GM06990 (cell line): ENCODE data around the gene FOS.
"Not testable (repeated sequence)": the region's sequence is repeated elsewhere in the genome, so short reads cannot be mapped to it uniquely, and the experiment has no call there.

Source experiments
- DNase-seq: peaks from one replicate; pipeline ENCODE4 v3.0.0-alpha.2; 2011; ENCODE audit not compliant: insufficient read length; ENCODE audit errors: extremely low read depth
- H3K27me3 ChIP-seq: replicated peaks from 2 replicates; pipeline ENCODE4 v1.6.0; 2011; ENCODE audit warnings: low read length; ENCODE audit not compliant: control insufficient read depth, insufficient read depth
- H3K36me3 ChIP-seq: 2 replicates; pipeline ENCODE4 v1.5.1; 2011; ENCODE audit warnings: low read length; ENCODE audit not compliant: control insufficient read depth, insufficient read depth
- H3K4me3 ChIP-seq: replicated peaks from 2 replicates; pipeline ENCODE4 v1.5.1; 2011; ENCODE audit warnings: low read depth, mild to moderate bottlenecking, control low read depth, low read length
- CTCF ChIP-seq: IDR thresholded peaks from 2 replicates; pipeline ENCODE4 v1.5.1; 2011; ENCODE audit warnings: low read length, control low read depth, mild to moderate bottlenecking, inconsistent platforms; ENCODE audit not compliant: insufficient read depth, poor library complexity, severe bottlenecking

FOS gene

DNA sequence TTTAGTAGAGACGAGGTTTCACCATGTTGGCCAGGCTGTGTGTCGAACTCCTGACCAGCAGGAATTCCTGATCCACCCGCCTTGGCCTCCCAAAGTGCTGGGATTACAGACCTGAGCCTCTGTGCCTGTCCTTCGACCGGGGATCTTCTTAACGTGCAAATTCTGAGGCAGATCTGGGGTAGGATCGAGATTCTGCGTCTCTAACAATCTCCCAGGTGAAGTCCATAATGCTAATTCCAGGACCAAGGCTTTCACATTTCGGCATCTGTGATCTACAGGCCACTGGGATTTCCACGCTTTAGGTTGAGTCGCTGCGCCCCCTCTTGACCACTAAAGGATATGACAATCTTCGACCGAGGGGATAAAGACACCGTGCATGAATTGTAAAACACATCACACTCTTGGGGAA is 24.8 kb downstream of the FOS start:
- no peaks in the 10 kb centered on the region for H3K36me3 ChIP-seq
- TF ChIP-seq CTCF, result peak; percentile 83
- H3K4me3 ChIP-seq, result no peak overlapping the region
- no peak for DNase-seq
- no peaks in the 10 kb centered on the region for H3K27me3 ChIP-seq

GRCh38 chr14:75306410-75306809 is 27.8 kb downstream of the FOS start:
- H3K36me3 ChIP-seq, DNase-seq, H3K4me3 ChIP-seq, H3K27me3 ChIP-seq: not testable (repeated sequence)

DNA sequence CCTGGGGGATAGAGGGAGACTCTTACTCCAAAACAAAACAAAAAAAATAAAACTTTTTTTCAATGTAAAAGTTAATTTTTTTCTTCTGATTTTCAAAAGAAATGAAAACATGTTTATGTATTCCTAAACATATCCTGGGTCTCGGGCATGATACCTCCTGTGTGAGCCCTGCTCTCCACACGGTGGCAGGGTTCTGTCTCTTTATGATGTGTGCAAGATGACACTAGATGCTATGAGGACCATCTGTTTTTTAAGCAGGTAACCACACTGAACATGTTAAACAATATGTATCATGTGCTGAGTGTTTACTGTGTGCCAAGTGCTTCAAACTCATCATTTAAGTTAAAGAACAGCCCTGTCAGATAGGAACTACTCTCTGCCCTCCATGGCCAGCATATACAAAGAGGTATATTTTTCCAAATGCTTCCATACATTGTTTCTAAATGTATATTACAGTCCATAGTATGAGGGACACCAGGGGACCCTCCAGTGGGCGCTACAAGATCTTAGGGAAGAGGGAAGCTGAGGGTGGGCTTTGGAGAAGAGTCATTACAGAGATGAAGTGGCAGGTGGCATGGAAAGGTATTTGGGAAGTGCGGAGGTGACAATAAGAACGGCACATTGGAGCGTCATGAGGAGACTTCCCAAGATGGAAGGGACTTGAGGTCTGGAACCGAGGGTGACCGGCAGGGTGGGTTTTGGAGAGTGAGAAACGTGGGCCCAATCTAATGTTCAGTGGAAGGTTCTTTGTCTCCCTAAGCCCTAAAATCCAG is 28.5 kb downstream of the FOS start:
- H3K27me3 ChIP-seq, result no peaks in the 10 kb centered on the region
- H3K4me3 ChIP-seq, result no peak overlapping the region
- DNase-seq, result no peak
- no peaks in the 10 kb centered on the region for H3K36me3 ChIP-seq
- peak; percentile 77 for TF ChIP-seq CTCF

DNA sequence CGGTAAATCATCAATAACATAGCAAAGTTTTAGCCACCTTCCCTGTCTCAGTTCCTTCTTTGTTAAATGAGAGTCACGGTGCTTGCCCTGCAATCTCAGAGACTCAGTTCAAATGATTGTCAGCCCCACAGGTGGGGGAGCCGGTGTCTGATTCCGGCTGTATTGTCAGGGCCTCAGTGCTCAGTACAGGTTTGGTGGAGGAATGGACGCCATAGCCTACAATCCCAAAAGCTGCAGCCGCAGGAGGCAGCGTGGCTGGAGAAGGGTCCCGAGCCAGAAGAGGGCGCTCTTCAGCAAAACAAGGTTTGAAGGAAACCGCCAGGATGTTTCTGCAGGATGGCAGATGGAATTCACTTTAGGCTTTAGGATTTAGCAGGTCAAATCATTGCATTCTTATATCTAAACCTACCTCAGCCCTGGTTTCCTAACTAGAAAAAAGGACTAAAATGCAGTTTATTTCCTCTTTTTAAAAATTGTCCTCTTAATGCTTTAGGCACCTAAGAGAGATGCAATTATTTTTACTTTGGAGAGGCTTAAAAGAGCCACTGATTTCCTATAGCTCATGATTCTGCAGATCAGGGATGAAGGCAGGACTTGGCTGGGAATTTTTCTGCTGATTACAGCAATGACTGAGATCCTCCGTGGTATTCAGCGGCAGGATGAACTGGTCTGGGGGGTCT is 29.2 kb downstream of the FOS start:
- Histone ChIP-seq H3K4me3 (no peak overlapping the region), H3K36me3 (no peaks in the 10 kb centered on the region), H3K27me3 (no peaks in the 10 kb centered on the region)
- peak; percentile 89 for TF ChIP-seq CTCF
- DNase-seq, result peak; percentile 65

- H3K36me3 ChIP-seq, H3K27me3 ChIP-seq, H3K4me3 ChIP-seq, DNase-seq: not testable (repeated sequence)
These were observed 30.4 kb downstream of the FOS start for GRCh38 chr14:75308991-75309390.

DNA sequence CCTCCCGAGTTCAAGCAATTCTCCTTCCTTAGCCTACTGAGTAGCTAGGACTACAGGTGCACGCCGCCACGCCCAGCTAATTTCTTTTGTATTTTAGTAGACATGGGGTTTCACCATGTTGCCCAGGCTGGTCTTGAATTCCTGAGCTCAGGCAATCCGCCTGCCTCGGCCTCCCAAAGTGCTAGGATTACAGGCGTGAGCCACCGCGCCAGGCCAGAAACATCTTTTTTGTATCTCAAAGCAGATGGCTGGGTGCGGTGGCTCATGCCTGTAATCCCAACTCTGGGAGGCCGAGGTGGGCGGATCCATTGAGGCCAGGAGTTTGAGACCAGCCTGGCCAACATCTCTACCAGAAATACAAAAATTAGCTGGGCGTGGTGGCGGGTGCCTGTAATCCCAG is 30.9 kb downstream of the FOS start:
- H3K4me3 ChIP-seq, H3K27me3 ChIP-seq, H3K36me3 ChIP-seq, DNase-seq: not testable (repeated sequence)

DNA sequence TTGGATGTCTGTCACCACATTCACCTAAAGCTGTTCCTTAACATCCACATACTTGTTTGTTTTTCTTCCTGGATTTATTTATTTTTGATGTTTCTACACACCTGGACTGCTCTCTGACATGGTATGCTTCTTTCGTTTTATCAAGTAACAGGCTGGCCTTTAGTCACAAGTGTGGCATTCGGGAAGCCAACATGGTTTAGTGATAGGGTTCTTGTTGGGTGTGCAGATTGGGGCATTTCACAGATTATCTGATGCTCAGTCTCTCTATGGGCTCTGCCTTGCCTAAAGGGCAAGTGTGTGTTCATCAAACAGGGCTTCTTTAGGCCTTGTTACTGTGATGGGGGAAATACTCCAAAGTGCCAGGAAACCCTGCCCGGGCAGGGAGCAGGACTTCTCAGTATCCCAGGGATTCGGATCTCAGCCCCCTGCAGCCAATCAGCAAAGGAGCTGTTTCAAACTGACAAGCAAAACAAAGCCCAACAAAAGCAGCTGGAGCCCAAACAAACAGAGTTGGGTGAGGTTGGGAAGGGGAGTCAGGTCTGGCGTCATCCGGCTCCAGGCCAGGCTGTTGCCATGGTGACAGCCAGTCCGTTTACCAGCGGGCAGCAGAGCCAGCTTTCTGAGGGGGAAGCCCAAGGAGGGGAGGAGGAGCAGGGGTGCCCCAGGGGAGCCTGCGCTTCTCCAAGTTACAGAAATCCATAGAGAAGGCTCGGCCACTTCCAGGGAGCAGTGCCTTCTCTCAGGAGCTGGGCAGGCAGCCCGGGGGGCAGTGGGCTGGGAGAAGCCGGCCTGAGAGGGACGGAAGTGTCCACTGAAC is 31.9 kb downstream of the FOS start:
- Histone ChIP-seq H3K4me3 (no peak overlapping the region), H3K27me3 (no peaks in the 10 kb centered on the region), H3K36me3 (no peaks in the 10 kb centered on the region)
- DNase-seq, result no peak
- TF ChIP-seq CTCF, result no peak
